Fibroblast of skin of back (primary cell): ENCODE measurements around the gene FOLR2. TPM values are rescaled to one million over a fixed set of nuclear protein-coding genes. Genes with fewer than 3 reads are reported as not detected.
"Not testable (repeated sequence)": the region's sequence is repeated elsewhere in the genome, so short reads cannot be mapped to it uniquely, and the experiment has no call there.

Experiments
- DNase-seq: peaks from one replicate; pipeline ENCODE4 v3.0.0-alpha.2; 2013
- polyA plus RNA-seq, 2 experiments: library from polyadenylated mRNA; unstranded; fragments of 120-200 nt; gene quantifications; one replicate each; pipeline ENCODE4 v1.2.1, GENCODE V29; 2013; ENCODE audit not compliant: insufficient read length in 2 of 2

The FOLR2 gene
- polyA plus RNA-seq (2013, experiment 1 of 2; ENCODE audit: insufficient read length) = not detected
- 0.23 TPM for polyA plus RNA-seq (2013, experiment 2 of 2; ENCODE audit: insufficient read length)

DNA sequence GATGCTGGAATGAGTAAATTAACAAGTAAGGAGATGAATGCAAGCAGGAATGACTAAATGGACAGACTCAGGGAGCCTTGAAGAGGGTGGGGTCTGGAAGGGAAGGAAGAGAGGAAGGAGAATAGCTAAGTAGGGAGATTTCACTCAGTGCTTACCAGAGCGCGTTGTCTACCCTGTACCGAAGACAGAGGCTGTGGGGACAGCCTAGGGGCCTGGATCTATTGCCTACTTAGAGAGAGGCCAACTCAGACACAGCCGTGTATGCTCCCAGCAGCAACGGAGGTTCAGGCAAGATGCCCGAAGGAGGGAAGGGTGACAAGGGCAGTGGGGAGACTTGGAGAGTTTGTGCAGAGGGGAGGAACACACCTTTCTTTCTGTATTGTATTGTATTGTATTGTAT lies at the start of gene FOLR2:
Gene FOLR2, plus strand, starts transcription at position 157 of the 400 bp plus-strand sequence. CDS start 1,791 bp downstream, outside the sequence.
- no peak for DNase-seq

- not testable (repeated sequence) for DNase-seq
These were observed 47.5 kb upstream of the FOLR2 start for GRCh38 chr11:72169046-72169555.

DNA sequence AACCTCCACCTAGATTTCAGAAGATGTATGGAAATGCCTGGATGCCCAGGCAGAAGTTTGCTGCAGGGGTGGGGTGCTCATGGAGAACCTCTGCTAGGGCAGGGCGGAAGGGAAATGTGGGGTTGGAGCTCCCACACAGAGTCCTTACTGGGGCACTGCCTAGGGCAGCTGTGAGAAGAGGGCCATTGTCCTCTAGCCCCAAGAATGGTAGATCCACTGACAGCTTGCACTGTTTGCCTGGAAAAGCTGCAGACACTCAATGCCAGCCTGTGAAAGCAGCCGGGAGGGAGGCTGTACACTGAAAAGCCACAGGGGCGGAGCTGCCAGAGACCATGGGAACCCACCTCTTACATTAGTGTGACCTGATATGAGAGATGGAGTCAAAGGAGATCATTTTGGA lies 46.8 kb upstream of the FOLR2 start:
- DNase-seq = not testable (repeated sequence)

DNA sequence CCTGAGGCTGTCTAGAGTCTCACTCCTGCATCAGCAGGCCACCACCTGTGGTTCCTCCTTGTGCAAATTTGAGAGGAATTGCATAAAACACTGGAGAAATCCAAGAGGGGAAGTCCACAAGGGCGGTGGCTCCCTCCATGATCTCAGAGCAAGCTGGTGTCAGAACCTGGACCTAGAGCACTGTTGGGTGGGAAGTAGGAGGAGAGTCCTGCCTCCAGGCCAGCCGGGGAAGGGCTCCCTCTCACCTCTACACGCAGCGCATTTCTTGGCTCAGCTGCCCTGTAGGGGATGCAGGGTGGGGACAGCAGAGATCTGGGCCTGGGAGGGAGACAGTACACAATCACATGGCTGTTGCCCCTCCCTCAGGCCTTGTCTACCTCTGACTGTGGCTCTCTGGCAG lies 44.6 kb upstream of the FOLR2 start:
- not testable (repeated sequence) for DNase-seq

DNA sequence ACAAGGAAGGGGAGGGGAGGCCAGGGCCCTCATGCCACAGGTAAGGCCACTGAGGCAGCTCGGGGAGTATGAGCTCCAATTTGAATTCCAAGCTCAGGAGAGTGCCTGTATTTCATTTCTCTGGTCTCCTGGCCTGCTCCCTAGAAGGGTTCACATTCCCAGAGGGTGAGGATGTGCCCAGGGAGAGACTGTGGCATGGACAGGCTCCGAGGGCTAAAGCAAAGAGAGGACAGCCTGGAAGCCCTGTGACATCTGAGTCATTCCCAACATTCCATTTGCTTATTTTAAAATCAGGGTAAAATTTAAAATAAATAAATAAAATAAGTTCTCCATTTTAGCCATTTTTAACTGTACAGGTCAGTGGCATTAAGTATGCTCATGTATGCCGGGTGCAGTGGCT lies 43.3 kb upstream of the FOLR2 start:
- DNase-seq = no peak

DNA sequence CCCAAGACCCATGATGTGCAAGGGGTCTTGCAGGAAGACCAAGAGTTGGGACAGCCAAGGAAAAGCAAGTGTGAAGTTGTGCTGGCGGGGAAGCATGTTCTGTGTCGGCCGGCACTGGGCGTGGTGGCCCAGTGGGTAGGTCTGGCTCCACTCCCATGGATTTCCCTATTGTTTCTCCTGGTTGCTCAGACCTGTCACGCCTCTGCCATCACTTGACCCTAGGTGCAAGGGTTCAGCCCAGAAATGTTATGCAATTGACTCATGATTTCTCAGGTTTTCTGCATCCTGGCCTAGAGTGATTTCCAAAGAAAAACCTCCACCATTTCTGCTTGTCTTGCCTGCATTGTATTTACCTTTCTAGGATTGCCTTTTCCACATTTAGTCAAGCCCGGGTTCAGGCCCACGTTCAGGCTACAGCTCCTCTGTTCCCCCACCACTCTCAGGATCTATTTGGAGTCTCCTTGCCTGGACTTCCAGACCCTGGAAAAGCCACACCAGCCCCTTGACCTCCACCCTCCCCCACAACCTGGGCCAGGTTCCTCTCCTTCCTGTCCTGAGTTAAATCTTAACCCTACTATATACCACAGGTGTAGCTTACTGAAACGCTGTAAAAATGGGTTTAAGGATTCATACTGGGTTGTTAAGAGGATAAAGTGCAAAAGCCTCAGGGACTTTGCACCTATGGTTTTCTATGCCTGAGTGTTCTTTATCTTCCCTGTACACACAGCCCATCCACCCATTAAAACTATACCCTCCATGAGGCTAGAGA lies 42.1 kb upstream of the FOLR2 start:
- no peak for DNase-seq

- DNase-seq = no peak
These were observed 38.9 kb upstream of the FOLR2 start for GRCh38 chr11:72177656-72178055.

GRCh38 chr11:72179049-72179803 lies 37.4 kb upstream of the FOLR2 start:
- no peak for DNase-seq

GRCh38 chr11:72179804-72180396 lies 36.7 kb upstream of the FOLR2 start:
- no peak for DNase-seq

- DNase-seq = not testable (repeated sequence)
These were observed 35.6 kb upstream of the FOLR2 start for GRCh38 chr11:72180892-72181552.

DNA sequence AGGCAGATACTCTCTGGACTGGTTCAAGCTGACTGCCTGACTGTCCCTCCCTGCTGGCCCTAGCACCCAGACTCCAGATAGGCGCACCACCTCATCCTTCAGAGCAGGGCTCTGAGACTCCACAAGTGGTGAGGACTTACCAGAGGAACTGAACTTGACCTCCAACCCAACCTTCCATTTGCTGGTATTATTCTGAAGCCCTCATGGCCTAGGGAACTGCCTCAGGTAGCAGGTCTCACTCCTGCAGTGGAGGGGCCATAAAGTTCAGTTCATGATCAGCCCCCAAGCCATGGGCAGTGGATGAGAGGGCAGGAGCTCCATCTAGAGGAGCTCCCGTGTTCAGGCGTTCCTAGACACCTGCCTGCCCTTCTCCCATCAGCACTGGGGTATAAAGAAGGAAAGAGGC lies 35.0 kb upstream of the FOLR2 start:
- not testable (repeated sequence) for DNase-seq

DNA sequence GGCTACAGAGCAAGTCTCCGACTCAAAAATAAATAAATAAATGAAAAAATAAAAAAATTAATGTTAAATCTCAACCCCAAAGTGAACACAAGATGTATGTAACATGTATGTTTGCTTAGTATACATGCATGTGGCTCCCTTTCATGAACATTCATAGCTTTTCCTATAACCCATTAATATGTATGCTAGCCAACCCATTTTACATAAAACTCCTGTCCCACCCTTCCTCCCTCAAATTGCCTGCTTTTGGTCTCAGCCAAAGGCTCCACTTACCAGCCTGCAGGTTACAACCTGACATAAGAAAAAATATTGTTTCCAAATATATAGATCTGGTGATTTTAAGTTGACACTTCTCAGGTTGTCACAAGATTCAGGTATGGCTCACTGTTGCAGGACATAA lies 28.3 kb upstream of the FOLR2 start:
- no peak for DNase-seq

DNA sequence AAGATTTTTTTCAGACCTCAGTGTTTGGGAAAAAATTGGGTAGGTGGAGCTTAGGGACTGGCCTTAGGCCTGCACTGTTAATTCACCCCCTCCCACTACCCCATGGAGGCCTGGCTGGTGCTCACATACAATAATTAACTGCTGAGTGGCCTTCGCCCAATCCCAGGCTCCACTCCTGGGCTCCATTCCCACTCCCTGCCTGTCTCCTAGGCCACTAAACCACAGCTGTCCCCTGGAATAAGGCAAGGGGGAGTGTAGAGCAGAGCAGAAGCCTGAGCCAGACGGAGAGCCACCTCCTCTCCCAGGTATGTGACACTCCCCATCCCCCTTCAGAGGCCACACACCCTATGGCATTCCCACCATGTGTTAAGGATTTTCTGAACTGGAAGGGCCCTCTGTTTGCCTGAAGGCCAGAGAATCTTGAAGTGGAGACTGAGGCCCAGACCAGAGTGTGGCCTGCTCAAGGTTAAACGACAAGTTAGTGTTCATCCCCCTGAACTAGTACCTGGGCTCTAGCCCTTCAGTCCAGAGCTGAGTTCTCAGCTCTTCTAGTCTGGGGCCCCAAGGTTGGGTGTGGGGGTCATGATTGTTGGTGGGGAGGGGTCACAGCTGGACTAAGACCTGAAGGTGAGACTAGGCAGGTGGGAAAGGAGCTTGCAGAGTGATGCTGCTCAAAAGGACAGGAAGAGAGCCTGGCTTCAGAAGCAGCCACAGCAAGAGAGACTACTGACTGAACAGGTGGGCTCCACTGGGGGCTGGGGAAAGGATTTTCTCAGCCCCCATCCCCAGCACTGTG lies 26.9 kb upstream of the FOLR2 start:
- DNase-seq = no peak

DNA sequence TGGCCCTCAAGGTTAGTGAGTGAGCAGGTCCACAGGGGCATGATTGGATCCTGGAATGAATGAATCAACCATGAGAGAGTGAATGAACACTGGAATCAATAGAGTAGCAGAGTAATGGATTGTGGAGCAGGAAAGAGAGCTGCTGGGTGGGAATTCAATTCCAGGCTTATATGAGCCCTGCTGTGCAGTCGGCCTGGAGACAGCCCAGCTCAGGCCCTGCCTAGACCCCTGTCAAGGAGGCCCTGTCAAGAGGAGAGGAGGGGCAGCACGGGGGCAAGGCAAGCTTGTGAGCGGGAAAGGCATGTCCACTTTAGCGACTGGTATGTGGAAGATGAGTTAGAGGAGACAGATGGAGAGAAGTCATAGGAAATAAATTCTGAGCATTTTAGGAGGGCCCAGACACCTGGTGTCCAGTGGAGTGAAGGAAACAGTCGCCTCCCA lies 25.9 kb upstream of the FOLR2 start:
- no peak for DNase-seq

DNA sequence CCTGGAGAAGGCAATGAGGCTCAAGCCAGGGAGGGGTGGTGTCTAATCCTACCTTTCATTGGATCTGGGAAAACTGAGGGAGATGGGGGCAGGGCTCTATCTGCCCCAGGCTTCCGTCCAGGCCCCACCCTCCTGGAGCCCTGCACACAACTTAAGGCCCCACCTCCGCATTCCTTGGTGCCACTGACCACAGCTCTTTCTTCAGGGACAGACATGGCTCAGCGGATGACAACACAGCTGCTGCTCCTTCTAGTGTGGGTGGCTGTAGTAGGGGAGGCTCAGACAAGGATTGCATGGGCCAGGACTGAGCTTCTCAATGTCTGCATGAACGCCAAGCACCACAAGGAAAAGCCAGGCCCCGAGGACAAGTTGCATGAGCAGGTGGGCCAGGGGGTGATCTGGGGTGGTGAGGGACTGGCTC lies 24.6 kb upstream of the FOLR2 start, which contains the start of gene FOLR1:
Gene FOLR1, plus strand, starts transcription at position 180 of the 421 bp plus-strand sequence. Its CDS starts 34 bp downstream, at position 214.
- DNase-seq = peak; percentile 33

- DNase-seq = no peak
These were observed 20.9 kb upstream of the FOLR2 start for GRCh38 chr11:72195518-72196270.

DNA sequence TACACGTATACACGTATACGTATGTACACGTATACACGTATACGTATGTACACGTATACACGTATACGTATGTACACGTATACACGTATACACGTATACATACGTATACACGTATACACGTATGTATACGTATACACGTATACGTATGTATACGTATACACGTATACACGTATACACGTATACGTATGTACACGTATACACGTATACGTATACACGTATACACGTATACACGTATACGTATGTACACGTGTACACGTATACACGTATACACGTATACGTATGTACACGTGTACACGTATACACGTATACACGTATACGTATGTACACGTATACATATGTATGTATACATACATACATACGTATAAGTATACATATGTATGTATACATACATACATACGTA lies 15.1 kb upstream of the FOLR2 start:
- DNase-seq = not testable (repeated sequence)

GRCh38 chr11:72202571-72202970 lies 14.0 kb upstream of the FOLR2 start:
- no peak for DNase-seq

GRCh38 chr11:72203163-72203562 lies 13.4 kb upstream of the FOLR2 start:
- no peak for DNase-seq

- DNase-seq = no peak
These were observed 11.7 kb upstream of the FOLR2 start for GRCh38 chr11:72204886-72205285.

DNA sequence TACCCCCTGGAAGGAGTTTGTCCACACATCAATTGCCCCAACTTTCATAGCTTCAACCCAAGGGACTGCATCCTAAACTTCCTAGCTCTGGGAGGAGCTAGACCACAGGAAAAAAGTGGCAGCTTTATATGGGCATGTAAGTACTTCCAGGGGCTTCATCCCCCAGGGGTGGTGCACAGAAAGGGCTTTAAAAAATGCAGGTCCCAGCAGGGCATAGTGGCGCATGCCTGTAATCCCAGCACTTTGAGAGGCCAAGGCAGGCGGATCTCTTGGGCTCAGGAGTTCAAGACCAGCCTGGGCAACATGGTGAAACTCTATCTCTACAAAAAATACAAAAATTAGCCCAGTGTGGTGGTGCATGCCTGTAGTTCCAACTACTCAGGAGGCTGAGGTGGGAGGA lies 9.8 kb upstream of the FOLR2 start:
- not testable (repeated sequence) for DNase-seq
